Stomach (tissue), 4 donors: ENCODE results near the gene PYGO2.

Experiments
- POLR2A ChIP-seq, 4 donors: fragments of 450-650 bp; IDR thresholded peaks; one replicate each; pipeline ENCODE4 v1.6.1; 2016; ENCODE audit warnings: antibody characterized with exemption in 4 of 4, control low read depth in 2 of 4, mild to moderate bottlenecking in 1 of 4, moderate library complexity in 1 of 4
- POLR2AphosphoS5 ChIP-seq, 3 donors: sonication (generic); formaldehyde crosslinking; IDR thresholded peaks; one replicate each; pipeline ENCODE4 v1.6.1; 2016; ENCODE audit warnings: antibody characterized with exemption in 3 of 3
- TF ChIP-seq, protein P1 (sequence below), 7 experiments: fragments of 450-650 bp in 4 of 7; fragments of 200-600 bp in 3 of 7; sonication (generic) in 3 of 7; IDR thresholded peaks; one replicate each; pipeline ENCODE4 v1.5.1; 2016 to 2019; ENCODE audit warnings: antibody characterized with exemption in 7 of 7, control low read depth in 2 of 7, mild to moderate bottlenecking in 1 of 7

GRCh38 chr1:155003766-155004351 is 42.3 kb upstream of the PYGO2 start:
- TF ChIP-seq POLR2AphosphoS5 (IDR thresholded peaks at IDR 0.05) (peak in 1 of 3 donors; percentile 20), POLR2A (IDR thresholded peaks at IDR 0.05) (no peak)
- TF ChIP-seq, protein P1, sequence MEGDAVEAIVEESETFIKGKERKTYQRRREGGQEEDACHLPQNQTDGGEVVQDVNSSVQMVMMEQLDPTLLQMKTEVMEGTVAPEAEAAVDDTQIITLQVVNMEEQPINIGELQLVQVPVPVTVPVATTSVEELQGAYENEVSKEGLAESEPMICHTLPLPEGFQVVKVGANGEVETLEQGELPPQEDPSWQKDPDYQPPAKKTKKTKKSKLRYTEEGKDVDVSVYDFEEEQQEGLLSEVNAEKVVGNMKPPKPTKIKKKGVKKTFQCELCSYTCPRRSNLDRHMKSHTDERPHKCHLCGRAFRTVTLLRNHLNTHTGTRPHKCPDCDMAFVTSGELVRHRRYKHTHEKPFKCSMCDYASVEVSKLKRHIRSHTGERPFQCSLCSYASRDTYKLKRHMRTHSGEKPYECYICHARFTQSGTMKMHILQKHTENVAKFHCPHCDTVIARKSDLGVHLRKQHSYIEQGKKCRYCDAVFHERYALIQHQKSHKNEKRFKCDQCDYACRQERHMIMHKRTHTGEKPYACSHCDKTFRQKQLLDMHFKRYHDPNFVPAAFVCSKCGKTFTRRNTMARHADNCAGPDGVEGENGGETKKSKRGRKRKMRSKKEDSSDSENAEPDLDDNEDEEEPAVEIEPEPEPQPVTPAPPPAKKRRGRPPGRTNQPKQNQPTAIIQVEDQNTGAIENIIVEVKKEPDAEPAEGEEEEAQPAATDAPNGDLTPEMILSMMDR (IDR thresholded peaks at IDR 0.05), result no peak
